A549 (cell line): ENCODE data around the gene PRR20D.

ENCODE experiments used
- EHF ChIP-seq: fragments of 250-450 bp; sonication (Bioruptor Pico); IDR thresholded peaks from 2 replicates; pipeline ENCODE4 v1.5.0; 2020; ENCODE audit warnings: mild to moderate bottlenecking
- EP300 ChIP-seq, 2 experiments: fragments of >200 bp; sonication (Bioruptor Twin); formaldehyde crosslinking; IDR thresholded peaks; 2 replicates in 1 of 2; 3 replicates in 1 of 2; pipeline ENCODE4 v1.6.1; 2016 to 2017
- KDM1A ChIP-seq: fragments of 200-600 bp; sonication (generic); IDR thresholded peaks from 2 replicates; pipeline ENCODE4 v1.6.1; 2016; ENCODE audit warnings: low read depth, mild to moderate bottlenecking
- KDM5A ChIP-seq: fragments of 200-600 bp; sonication (generic); IDR thresholded peaks from 2 replicates; pipeline ENCODE4 v1.6.1; 2016; ENCODE audit warnings: antibody characterized with exemption, mild to moderate bottlenecking
- NR3C1 ChIP-seq: fragments of >200 bp; sonication (Bioruptor Twin); formaldehyde crosslinking; IDR thresholded peaks from 3 replicates; pipeline ENCODE4 v1.6.1; 2017
- POLR2A ChIP-seq: IDR thresholded peaks from 2 replicates; pipeline ENCODE4 v1.6.1; 2012; ENCODE audit warnings: mild to moderate bottlenecking, low read length
- RAD21 ChIP-seq, 2 experiments: fragments of >200 bp in 1 of 2; sonication (Bioruptor Twin) in 1 of 2; formaldehyde crosslinking in 1 of 2; IDR thresholded peaks in 1 of 2; conservative IDR thresholded peaks in 1 of 2; 2 replicates in 1 of 2; 3 replicates in 1 of 2; pipeline ENCODE4 v1.6.1; 2012 to 2018; ENCODE audit warnings: inconsistent platforms in 1 of 2
- RCOR1 ChIP-seq: fragments of 150-350 bp; IDR thresholded peaks from 2 replicates; pipeline ENCODE4 v1.6.1; 2014; ENCODE audit warnings: antibody characterized with exemption, low read length, low read depth
- RFX5 ChIP-seq: fragments of 450-650 bp; IDR thresholded peaks from 2 replicates; pipeline ENCODE4 v1.7.1; 2014; ENCODE audit warnings: antibody characterized with exemption, mild to moderate bottlenecking, moderate library complexity
- ZC3H11A ChIP-seq: fragments of 450-650 bp; IDR thresholded peaks from 2 replicates; pipeline ENCODE4 v1.6.1; 2014; ENCODE audit warnings: antibody characterized with exemption, mild to moderate bottlenecking
- TF ChIP-seq, protein P1 (sequence below): fragments of >200 bp; sonication (Bioruptor Twin); formaldehyde crosslinking; IDR thresholded peaks from 3 replicates; pipeline ENCODE4 v1.5.1; 2016
- TF ChIP-seq, protein P2 (sequence below): IDR thresholded peaks from 2 replicates; pipeline ENCODE4 v1.6.1; 2012

DNA sequence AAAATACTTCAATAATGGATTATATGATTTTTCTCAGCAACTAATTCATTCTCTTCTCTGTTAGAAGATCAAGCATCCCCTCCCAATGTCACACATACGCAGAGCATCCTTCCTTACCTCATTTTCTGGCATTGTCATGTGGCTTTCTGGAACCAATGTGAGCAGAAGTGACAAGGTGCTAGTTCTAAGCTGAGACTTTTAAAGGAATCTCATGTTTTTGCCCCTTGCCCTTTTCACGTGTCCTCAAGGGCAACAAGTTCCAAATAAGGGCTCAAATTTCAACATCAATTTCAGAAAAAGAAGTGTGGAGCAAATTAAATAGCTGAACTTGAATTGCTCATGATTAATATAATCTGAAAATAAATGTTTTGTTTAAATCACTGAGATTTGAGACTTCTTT, 24.3 kb upstream of the PRR20D start:
- TF ChIP-seq RFX5 (no peak), POLR2A (no peak), ZC3H11A (no peak), KDM5A (no peak), RCOR1 (no peak), NR3C1 (no peak), EP300 (IDR thresholded peaks at IDR 0.05) (no peak), RAD21 (conservative IDR thresholded peaks at IDR 0.05 in 1 of 2, IDR thresholded peaks at IDR 0.05 in 1 of 2) (no peak), KDM1A (no peak), EHF (CRISPR knock-in tag) (no peak)
- TF ChIP-seq, protein P1, sequence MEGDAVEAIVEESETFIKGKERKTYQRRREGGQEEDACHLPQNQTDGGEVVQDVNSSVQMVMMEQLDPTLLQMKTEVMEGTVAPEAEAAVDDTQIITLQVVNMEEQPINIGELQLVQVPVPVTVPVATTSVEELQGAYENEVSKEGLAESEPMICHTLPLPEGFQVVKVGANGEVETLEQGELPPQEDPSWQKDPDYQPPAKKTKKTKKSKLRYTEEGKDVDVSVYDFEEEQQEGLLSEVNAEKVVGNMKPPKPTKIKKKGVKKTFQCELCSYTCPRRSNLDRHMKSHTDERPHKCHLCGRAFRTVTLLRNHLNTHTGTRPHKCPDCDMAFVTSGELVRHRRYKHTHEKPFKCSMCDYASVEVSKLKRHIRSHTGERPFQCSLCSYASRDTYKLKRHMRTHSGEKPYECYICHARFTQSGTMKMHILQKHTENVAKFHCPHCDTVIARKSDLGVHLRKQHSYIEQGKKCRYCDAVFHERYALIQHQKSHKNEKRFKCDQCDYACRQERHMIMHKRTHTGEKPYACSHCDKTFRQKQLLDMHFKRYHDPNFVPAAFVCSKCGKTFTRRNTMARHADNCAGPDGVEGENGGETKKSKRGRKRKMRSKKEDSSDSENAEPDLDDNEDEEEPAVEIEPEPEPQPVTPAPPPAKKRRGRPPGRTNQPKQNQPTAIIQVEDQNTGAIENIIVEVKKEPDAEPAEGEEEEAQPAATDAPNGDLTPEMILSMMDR, result no peak
- TF ChIP-seq, protein P2, sequence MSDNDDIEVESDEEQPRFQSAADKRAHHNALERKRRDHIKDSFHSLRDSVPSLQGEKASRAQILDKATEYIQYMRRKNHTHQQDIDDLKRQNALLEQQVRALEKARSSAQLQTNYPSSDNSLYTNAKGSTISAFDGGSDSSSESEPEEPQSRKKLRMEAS, result no peak
